K562 (cell line): ENCODE data around the gene ACTL10. TPM values are rescaled to one million over a fixed set of nuclear protein-coding genes. Genes with fewer than 3 reads are reported as not detected.
"Not testable (repeated sequence)": the region's sequence is repeated elsewhere in the genome, so short reads cannot be mapped to it uniquely, and the experiment has no call there.

ENCODE experiments used
- ATAC-seq: fragments of 200-7000 bp; cut with Tn5 transposase; 3 replicates; pipeline ENCODE4 v1.9.1; 2020; ENCODE audit warnings: moderate library complexity
- BruUV-seq: library from RNA; stranded (reverse); fragments of 400-500 nt; replicated peaks from 2 replicates; lab custom pipeline; 2021; lab: Mats Ljungman, UMichigan
- CTCF ChIA-PET: fragments of 300-600 bp; formaldehyde crosslinking; extraction: SDS; loops from one replicate; lab custom pipeline; 2021; ENCODE audit warnings: low intra/inter-chr PET ratio; lab: Yijun Ruan, JAX
- POLR2A ChIA-PET: fragments of 300-600, 350-650 bp; sonication (Branson Sonifier 250); formaldehyde crosslinking; extraction: SDS; loops from one replicate; lab custom pipeline; 2021; ENCODE audit warnings: antibody characterized with exemption, inconsistent platforms; lab: Yijun Ruan, JAX
- DNase-seq, 4 experiments: peaks; one replicate each; pipeline versions ENCODE4 v3.0.0 to v3.0.0-alpha.2; 2011 to 2018; ENCODE audit warnings: low spot score in 3 of 4, mixed read lengths in 3 of 4; ENCODE audit errors: extremely low read depth in 1 of 4
- FAIRE-seq: peaks from 2 replicates; lab custom pipeline; 2011; peaks lifted over from hg19 to GRCh38; lab: Jason Lieb, UNC
- H2AFZ ChIP-seq: 2 replicates; pipeline ENCODE4 v1.6.0; 2011; ENCODE audit warnings: low read depth, low read length, control low read depth, inconsistent platforms
- H3K27ac ChIP-seq: fragments of 200-600 bp; 3 replicates; pipeline ENCODE4 v1.8.0; 2011; ENCODE audit warnings: low read depth, mild to moderate bottlenecking, control low read depth, inconsistent platforms, low read length, moderate library complexity, mixed read lengths; ENCODE audit errors: extremely low read depth
- H3K27me3 ChIP-seq, 2 experiments: fragments of 300-600 bp in 1 of 2; 2 replicates in 1 of 2; 3 replicates in 1 of 2; pipeline versions ENCODE4 v1.6.0 to v1.8.0; 2011; ENCODE audit warnings: inconsistent platforms in 2 of 2, low read length in 2 of 2, mild to moderate bottlenecking in 1 of 2, mixed read lengths in 1 of 2, moderate library complexity in 1 of 2; ENCODE audit not compliant: control insufficient read depth in 2 of 2, insufficient read depth in 2 of 2
- H3K36me3 ChIP-seq: fragments of 300-600 bp; 3 replicates; pipeline ENCODE4 v1.8.0; 2011; ENCODE audit warnings: mild to moderate bottlenecking, low read length, inconsistent platforms; ENCODE audit not compliant: control insufficient read depth, insufficient read depth
- H3K4me1 ChIP-seq, 2 experiments: fragments of 200-600 bp in 1 of 2; replicated peaks in 1 of 2; 2 replicates in 1 of 2; 3 replicates in 1 of 2; pipeline versions ENCODE4 v1.5.1 to v1.8.0; 2011; ENCODE audit warnings: inconsistent platforms in 2 of 2, low read length in 2 of 2, mild to moderate bottlenecking in 1 of 2, mixed read lengths in 1 of 2, moderate library complexity in 1 of 2; ENCODE audit not compliant: control insufficient read depth in 2 of 2, insufficient read depth in 2 of 2
- H3K4me2 ChIP-seq: 2 replicates; pipeline ENCODE4 v1.6.1; 2011; ENCODE audit warnings: low read length, control low read depth, inconsistent platforms, mixed read lengths; ENCODE audit not compliant: insufficient read depth
- H3K4me3 ChIP-seq: fragments of 200-600 bp; sonication (generic), shearing (Covaris generic); 2 replicates; pipeline ENCODE4 v1.5.1; 2016; ENCODE audit warnings: control low read depth, inconsistent platforms
- H3K79me2 ChIP-seq: fragments of 200-600 bp; 3 replicates; pipeline ENCODE4 v1.8.0; 2011; ENCODE audit warnings: low read length, inconsistent platforms; ENCODE audit not compliant: control insufficient read depth, insufficient read depth
- H3K9ac ChIP-seq, 2 experiments: 2 replicates each; pipeline versions ENCODE4 v1.6.0 to v1.6.1; 2011; ENCODE audit warnings: low read depth in 2 of 2, low read length in 2 of 2, control low read depth in 1 of 2, inconsistent platforms in 1 of 2, mild to moderate bottlenecking in 1 of 2, mixed read lengths in 1 of 2; ENCODE audit not compliant: insufficient read depth in 1 of 2
- H3K9me1 ChIP-seq: one replicate; pipeline ENCODE4 v1.6.0; 2011; ENCODE audit warnings: inconsistent platforms, mild to moderate bottlenecking, low read length, moderate library complexity; ENCODE audit not compliant: control insufficient read depth, insufficient read depth
- H3K9me3 ChIP-seq: replicated peaks from 2 replicates; pipeline ENCODE4 v1.5.1; 2011; ENCODE audit warnings: low read depth, low read length, inconsistent platforms; ENCODE audit not compliant: control insufficient read depth, insufficient read depth
- H4K20me1 ChIP-seq: replicated peaks from 2 replicates; pipeline ENCODE4 v1.6.1; 2011; ENCODE audit warnings: low read length, inconsistent platforms, mixed read lengths; ENCODE audit not compliant: control insufficient read depth, insufficient read depth
- ZBTB33 ChIP-seq: sonication (generic); formaldehyde crosslinking; IDR thresholded peaks from 2 replicates; pipeline ENCODE4 v1.8.1; 2023; ENCODE audit warnings: mild to moderate bottlenecking, missing genetic modification reagents
- WGBS: fragments of 100-300 bp; shearing (Covaris generic); methylation state at CpG from one replicate; pipeline ENCODE4 v1.1.6; 2016; ENCODE audit warnings: low coverage, mixed read lengths; ENCODE audit not compliant: insufficient coverage; ENCODE audit errors: missing lambda C conversion rate; 5-methylcytosine and 5-hydroxymethylcytosine counted together
- in situ Hi-C: fragments of 300-500 bp; cut with MboI; formaldehyde crosslinking; loops from 4 replicates; pipeline ENCODE4 v1.15.0; 2018; ENCODE audit warnings: inconsistent platforms, mixed read lengths
- intact Hi-C: fragments of 100-400 bp; cut with micrococcal nuclease; formaldehyde crosslinking; loops from 2 replicates; pipeline ENCODE4 v1.14.2; 2022
- polyA plus RNA-seq, 8 experiments: library from polyadenylated mRNA; depleted of rRNA in 4 of 8; stranded (reverse) in 5 of 8; unstranded in 3 of 8; fragments of >200 nt; fragmentation: Nextera tagmentation in 2 of 8; fragmentation: Illumina TruSeq in 1 of 8; extraction: Ambion mirVana in 2 of 8; extraction: Trizol in 1 of 8; gene quantifications; 2 replicates each; pipeline versions ENCODE4 v1.2.1 to v1.2.3, GENCODE V29; 2011 to 2014; ENCODE audit warnings: inconsistent platforms in 1 of 8, missing spikeins in 1 of 8
- total RNA-seq, 7 experiments: library from RNA; depleted of rRNA in 6 of 7; stranded (reverse); fragments of >200 nt in 6 of 7; fragmentation: Illumina TruSeq in 2 of 7; extraction: Trizol in 2 of 7; gene quantifications; 2 replicates each; pipeline versions ENCODE4 v1.2.1 to v1.2.3, GENCODE V29; 2011 to 2021; ENCODE audit warnings: low replicate concordance in 1 of 7

The ACTL10 gene
- total and polyA plus RNA-seq, 9 of the 15 experiments (the other 6 are each of a cell fraction or from before 2014, with no cell fraction given), result 0.07 to 0.14 TPM; not detected in 7

GRCh38 chr20:33700696-33701441 is 34.1 kb downstream of the ACTL10 start:
- BruUV-seq, H3K36me3 ChIP-seq, FAIRE-seq: not testable (repeated sequence)

More at GRCh38 chr20:33700696-33701441, 34.1 kb downstream of the ACTL10 start:
- H3K9ac ChIP-seq, H3K4me2 ChIP-seq, POLR2A ChIA-PET, H3K4me1 ChIP-seq, H3K4me3 ChIP-seq, H4K20me1 ChIP-seq, intact Hi-C loops, H3K27ac ChIP-seq, H3K9me3 ChIP-seq, H3K9me1 ChIP-seq, ATAC-seq, H2AFZ ChIP-seq, CTCF ChIA-PET, H3K27me3 ChIP-seq, H3K79me2 ChIP-seq, DNase-seq, in situ Hi-C loops: not testable (repeated sequence)
- 78% methylated on average over 21 of the region's 45 CpGs for WGBS
- TF ChIP-seq ZBTB33 (CRISPR knock-in tag), result peak; percentile 69
